Brain microvascular endothelial cell (primary cell): Measurements from ENCODE around the gene ANKRD11.
"Not testable (repeated sequence)": the region's sequence is repeated elsewhere in the genome, so short reads cannot be mapped to it uniquely, and the experiment has no call there.

Experiments
- DNase-seq: peaks from one replicate; pipeline ENCODE4 v3.0.0-alpha.2; 2020
- H3K27ac ChIP-seq: fragments of 250-450 bp; sonication (Bioruptor Pico); 2 replicates; pipeline ENCODE4 v1.5.1; 2020; ENCODE audit warnings: mild to moderate bottlenecking, moderate library complexity
- H3K27me3 ChIP-seq: fragments of 250-450 bp; sonication (Bioruptor Pico); replicated peaks from 2 replicates; pipeline ENCODE4 v1.5.1; 2020; ENCODE audit warnings: mild to moderate bottlenecking
- H3K36me3 ChIP-seq: fragments of 250-450 bp; sonication (Bioruptor Pico); replicated peaks from 2 replicates; pipeline ENCODE4 v1.5.1; 2020; ENCODE audit warnings: mild to moderate bottlenecking
- H3K4me3 ChIP-seq: 2 replicates; pipeline ENCODE4 v1.5.1; 2011; ENCODE audit warnings: low read depth, mild to moderate bottlenecking, control low read depth, low read length, moderate library complexity
- in situ Hi-C: cut with HindIII; loops from 2 replicates; pipeline ENCODE4 v1.10.0; 2017; ENCODE audit warnings: low sequenced_read_pairs, low pct_ligation_motif_present
- TF ChIP-seq, protein P1 (sequence below): IDR thresholded peaks from 2 replicates; pipeline ENCODE4 v1.5.1; 2011; ENCODE audit warnings: low read depth, mild to moderate bottlenecking, moderate library complexity, low read length, control low read depth, inconsistent platforms; ENCODE audit errors: missing control alignments

The ANKRD11 gene

DNA sequence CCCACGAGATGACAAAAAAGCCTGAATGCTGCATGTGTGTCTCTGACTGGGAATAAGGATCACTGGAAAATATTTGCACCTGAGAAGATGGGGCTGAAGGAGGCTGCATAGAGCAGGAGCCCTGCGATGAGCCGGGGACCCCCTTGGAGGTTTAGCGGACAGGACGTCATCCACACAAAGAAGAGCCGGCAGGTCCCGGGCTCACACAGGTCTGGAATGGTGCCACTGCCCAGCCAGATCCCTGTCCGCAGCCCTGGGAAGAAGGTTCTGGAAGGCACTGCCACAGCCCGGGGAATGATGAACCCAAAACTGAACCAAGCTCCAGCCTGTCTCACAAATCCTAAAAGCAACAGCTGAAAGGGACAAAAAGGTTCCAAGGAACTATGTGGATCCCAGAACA is 101.8 kb downstream of the ANKRD11 start:
- in situ Hi-C loops, result no loop called here
- no peak overlapping the region for H3K27ac ChIP-seq
- H3K27me3 ChIP-seq, result no peaks in the 10 kb centered on the region
- TF ChIP-seq, protein P1, sequence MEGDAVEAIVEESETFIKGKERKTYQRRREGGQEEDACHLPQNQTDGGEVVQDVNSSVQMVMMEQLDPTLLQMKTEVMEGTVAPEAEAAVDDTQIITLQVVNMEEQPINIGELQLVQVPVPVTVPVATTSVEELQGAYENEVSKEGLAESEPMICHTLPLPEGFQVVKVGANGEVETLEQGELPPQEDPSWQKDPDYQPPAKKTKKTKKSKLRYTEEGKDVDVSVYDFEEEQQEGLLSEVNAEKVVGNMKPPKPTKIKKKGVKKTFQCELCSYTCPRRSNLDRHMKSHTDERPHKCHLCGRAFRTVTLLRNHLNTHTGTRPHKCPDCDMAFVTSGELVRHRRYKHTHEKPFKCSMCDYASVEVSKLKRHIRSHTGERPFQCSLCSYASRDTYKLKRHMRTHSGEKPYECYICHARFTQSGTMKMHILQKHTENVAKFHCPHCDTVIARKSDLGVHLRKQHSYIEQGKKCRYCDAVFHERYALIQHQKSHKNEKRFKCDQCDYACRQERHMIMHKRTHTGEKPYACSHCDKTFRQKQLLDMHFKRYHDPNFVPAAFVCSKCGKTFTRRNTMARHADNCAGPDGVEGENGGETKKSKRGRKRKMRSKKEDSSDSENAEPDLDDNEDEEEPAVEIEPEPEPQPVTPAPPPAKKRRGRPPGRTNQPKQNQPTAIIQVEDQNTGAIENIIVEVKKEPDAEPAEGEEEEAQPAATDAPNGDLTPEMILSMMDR, result no peak
- H3K36me3 ChIP-seq, result peaks cover 2% of the 10 kb centered on the region
- no peak for DNase-seq
- H3K4me3 ChIP-seq, result no peak overlapping the region

- TF ChIP-seq, protein P1, result no peak
- in situ Hi-C loops, result no loop called here
- Histone ChIP-seq H3K27me3 (no peaks in the 10 kb centered on the region), H3K4me3 (no peak overlapping the region), H3K36me3 (no peaks in the 10 kb centered on the region), H3K27ac (no peak overlapping the region)
- no peak for DNase-seq
These were observed 103.8 kb downstream of the ANKRD11 start for GRCh38 chr16:89386306-89387185.

DNA sequence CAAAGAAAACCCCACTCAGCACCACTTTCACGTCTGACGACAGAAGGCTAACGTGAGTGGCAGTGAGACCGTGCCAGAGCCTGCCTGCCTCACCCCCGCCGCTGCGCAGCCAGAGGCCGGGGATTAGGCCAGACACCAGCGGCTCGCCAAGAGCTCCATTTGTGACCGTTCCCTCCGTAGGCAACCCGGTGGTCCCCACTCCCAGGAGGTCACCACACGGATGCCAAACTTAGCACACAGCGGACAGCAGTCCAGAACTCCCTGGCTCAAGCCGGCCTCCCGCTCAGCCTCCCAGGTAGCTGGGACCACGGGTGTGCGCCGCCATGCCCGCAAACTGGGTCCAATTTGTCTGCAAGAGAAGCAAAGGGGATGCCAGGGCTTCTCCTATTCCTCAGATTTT is 104.6 kb downstream of the ANKRD11 start:
- Histone ChIP-seq H3K4me3 (no peak overlapping the region), H3K27ac (no peak overlapping the region), H3K27me3 (no peaks in the 10 kb centered on the region), H3K36me3 (no peaks in the 10 kb centered on the region)
- no peak for DNase-seq
- TF ChIP-seq, protein P1, result no peak
- in situ Hi-C loops, result no loop called here

DNA sequence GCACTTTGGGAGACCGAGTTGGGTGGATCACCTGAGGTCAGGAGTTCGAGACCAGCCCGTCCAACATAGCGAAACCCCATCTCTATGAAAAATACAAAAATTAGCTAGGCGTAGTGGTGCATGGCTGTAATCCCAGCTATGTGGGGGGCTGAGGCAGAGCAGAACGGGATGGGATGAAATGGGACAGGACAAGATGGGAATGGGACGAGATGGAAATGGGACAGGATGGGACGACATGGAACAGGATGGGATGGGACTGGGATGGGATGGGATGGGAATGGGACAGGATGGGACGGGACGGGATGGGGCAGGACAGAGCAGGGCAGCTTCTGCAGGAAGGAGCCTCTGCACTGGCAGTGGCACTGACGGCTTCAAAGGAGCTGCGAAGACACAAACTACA is 106.1 kb downstream of the ANKRD11 start:
- H3K27ac ChIP-seq, result no peak overlapping the region
- TF ChIP-seq, protein P1, result no peak

GRCh38 chr16:89383095-89384003 is 107.0 kb downstream of the ANKRD11 start:
- peak overlapping the region; percentile 31 for H3K27ac ChIP-seq
- H3K27me3 ChIP-seq, result no peaks in the 10 kb centered on the region
- no peaks in the 10 kb centered on the region for H3K36me3 ChIP-seq
- in situ Hi-C loops, result no loop called here
- peak; percentile 47 for DNase-seq
- no peak overlapping the region for H3K4me3 ChIP-seq
- TF ChIP-seq, protein P1, result peak; percentile 36

More for the DNA sequence above, 106.1 kb downstream of the ANKRD11 start:
- no peak for DNase-seq
- in situ Hi-C loops, result no loop called here
- H3K36me3 ChIP-seq, result no peaks in the 10 kb centered on the region
- H3K4me3 ChIP-seq, result no peak overlapping the region
- no peaks in the 10 kb centered on the region for H3K27me3 ChIP-seq

- peak overlapping the region; percentile 31 for H3K27ac ChIP-seq
- H3K27me3 ChIP-seq, H3K36me3 ChIP-seq, DNase-seq, in situ Hi-C loops, H3K4me3 ChIP-seq: not testable (repeated sequence)
These were observed 107.8 kb downstream of the ANKRD11 start for GRCh38 chr16:89382555-89382954.
